GM21423 (cell line): ENCODE results near the gene STEAP4.

Experiments
- ATAC-seq: cut with Tn5 transposase; IDR thresholded peaks from one replicate; pipeline ENCODE4 v1.9.1; 2021; ENCODE audit warnings: mild to moderate bottlenecking, moderate library complexity; ENCODE audit not compliant: unreplicated experiment

STEAP4 gene

GRCh38 chr7:88224601-88225275 is 82.0 kb downstream of the STEAP4 start:
- ATAC-seq = no peak

GRCh38 chr7:88223265-88223664 is 83.4 kb downstream of the STEAP4 start:
- no peak for ATAC-seq
